Osteocyte (in vitro differentiated cells): ENCODE measurements around the gene PIGS. TPM values are rescaled to one million over a fixed set of nuclear protein-coding genes. Genes with fewer than 3 reads are reported as not detected.

Source experiments
- DNase-seq: peaks from one replicate; pipeline ENCODE4 v3.0.0; 2021; ENCODE audit warnings: mixed read lengths; ENCODE audit not compliant: unreplicated experiment; ENCODE audit errors: extremely low spot score
- H3K27ac Mint-ChIP-seq: one replicate; pipeline ENCODE4 v1.8.0; 2021; ENCODE audit warnings: mild to moderate bottlenecking, mixed read lengths; ENCODE audit not compliant: unreplicated experiment
- H3K27me3 Mint-ChIP-seq: one replicate; pipeline ENCODE4 v1.8.0; 2021; ENCODE audit warnings: mixed read lengths; ENCODE audit not compliant: unreplicated experiment
- H3K36me3 Mint-ChIP-seq: one replicate; pipeline ENCODE4 v1.8.0; 2021; ENCODE audit warnings: mixed read lengths; ENCODE audit not compliant: unreplicated experiment
- H3K4me1 Mint-ChIP-seq: one replicate; pipeline ENCODE4 v1.8.0; 2021; ENCODE audit warnings: mixed read lengths; ENCODE audit not compliant: unreplicated experiment
- H3K4me3 Mint-ChIP-seq: one replicate; pipeline ENCODE4 v1.8.0; 2021; ENCODE audit warnings: mild to moderate bottlenecking, moderate library complexity, mixed read lengths; ENCODE audit not compliant: unreplicated experiment
- H3K9me3 Mint-ChIP-seq: one replicate; pipeline ENCODE4 v1.8.0; 2021; ENCODE audit warnings: mixed read lengths; ENCODE audit not compliant: unreplicated experiment
- total RNA-seq: library from RNA; stranded (reverse); gene quantifications from 2 replicates; pipeline ENCODE4 v1.2.1, GENCODE V29; 2021
- TF ChIP-seq, protein P1 (sequence below): fragments of 200-600 bp; sonication (generic); IDR thresholded peaks from 2 replicates; pipeline ENCODE4 v1.5.0; 2021; ENCODE audit warnings: antibody characterized with exemption, mild to moderate bottlenecking, moderate library complexity

The PIGS gene
- total RNA-seq, 1 donor from 2014 or later = 80.0 TPM

DNA sequence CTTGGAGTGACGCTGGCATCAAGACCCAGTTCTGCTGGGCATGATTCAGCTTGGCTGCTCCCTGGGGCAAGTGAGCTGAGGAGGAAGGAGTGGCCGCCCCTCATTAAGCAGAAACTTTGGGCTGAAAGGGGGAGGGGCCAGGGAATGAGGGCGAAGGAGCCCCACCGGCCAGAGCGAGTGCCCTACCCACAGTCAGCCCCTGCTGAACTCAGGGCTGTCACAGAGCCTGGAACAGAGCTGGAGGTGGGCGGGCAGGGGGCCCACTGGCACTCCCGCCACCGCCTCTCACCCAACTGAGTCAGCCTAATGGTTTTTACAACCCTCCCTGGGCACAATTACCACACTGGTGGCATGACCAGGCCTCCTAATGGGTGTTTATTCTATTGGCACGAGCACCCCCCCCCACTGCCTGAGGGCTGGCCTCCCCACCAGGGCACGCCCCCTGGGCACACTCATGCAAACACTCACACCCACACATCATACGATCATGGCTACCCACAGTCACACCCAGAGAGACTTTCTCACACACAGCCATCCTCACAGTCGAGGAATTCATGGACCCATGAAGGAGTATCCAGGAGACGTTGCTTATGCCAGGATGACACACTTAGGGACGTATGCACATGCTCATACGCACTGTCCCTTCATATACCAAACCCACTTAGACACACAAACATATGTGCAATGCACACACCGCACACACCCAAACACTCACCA lies 38.1 kb downstream of the PIGS start:
- no peaks in the 10 kb centered on the region for H3K9me3 Mint-ChIP-seq
- H3K27me3 Mint-ChIP-seq = peaks cover 2% of the 10 kb centered on the region
- no peak overlapping the region for H3K27ac Mint-ChIP-seq
- no peaks in the 10 kb centered on the region for H3K36me3 Mint-ChIP-seq
- H3K4me3 Mint-ChIP-seq = no peak overlapping the region
- DNase-seq = no peak
- TF ChIP-seq, protein P1, sequence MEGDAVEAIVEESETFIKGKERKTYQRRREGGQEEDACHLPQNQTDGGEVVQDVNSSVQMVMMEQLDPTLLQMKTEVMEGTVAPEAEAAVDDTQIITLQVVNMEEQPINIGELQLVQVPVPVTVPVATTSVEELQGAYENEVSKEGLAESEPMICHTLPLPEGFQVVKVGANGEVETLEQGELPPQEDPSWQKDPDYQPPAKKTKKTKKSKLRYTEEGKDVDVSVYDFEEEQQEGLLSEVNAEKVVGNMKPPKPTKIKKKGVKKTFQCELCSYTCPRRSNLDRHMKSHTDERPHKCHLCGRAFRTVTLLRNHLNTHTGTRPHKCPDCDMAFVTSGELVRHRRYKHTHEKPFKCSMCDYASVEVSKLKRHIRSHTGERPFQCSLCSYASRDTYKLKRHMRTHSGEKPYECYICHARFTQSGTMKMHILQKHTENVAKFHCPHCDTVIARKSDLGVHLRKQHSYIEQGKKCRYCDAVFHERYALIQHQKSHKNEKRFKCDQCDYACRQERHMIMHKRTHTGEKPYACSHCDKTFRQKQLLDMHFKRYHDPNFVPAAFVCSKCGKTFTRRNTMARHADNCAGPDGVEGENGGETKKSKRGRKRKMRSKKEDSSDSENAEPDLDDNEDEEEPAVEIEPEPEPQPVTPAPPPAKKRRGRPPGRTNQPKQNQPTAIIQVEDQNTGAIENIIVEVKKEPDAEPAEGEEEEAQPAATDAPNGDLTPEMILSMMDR = no peak
- peaks cover 11% of the 10 kb centered on the region for H3K4me1 Mint-ChIP-seq

DNA sequence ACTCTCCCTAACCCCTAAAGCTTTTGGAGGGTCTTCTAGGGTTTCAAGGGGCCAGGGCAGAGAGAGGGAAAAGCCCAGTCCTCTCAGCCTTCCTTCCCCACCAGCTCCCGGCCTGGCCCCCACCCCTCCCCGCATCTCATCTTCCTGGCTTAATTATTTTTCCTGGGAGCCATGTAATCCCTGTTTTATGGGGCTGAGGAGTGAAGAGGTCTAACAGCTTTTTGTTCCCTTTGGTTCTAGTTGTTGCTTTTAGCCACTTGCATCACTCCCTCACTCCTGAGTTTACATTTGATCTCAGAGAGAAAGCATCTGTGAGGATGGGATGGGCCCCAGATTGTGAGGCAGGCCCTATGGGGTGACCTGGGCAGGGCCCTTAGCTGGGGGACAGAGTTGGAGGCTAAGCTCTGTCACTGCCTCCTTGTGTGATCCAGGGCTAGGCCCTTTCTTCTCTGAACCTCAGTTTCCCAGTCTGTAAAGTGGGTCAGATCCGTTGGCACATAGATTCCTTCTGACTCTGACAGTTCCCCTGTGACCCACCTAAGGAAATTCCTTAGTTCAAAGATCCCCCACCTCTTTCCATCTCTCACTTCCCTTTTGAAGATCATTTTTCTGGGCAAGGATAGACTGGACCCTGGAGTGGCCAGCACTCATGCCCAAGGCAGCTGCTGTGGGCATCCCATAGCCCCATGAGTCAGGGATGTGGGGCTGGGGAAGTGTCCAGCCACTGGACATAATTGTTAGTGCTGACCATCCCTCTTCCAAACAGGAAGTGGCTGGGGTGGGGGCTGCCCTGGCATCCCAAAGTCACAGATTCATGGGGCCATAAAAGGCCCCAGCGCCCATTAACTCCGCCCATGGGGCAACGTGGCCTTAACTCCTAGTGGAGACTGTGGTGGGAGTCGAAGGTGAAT lies 39.0 kb downstream of the PIGS start:
- Mint-ChIP-seq H3K4me3 (no peak overlapping the region), H3K27me3 (no peaks in the 10 kb centered on the region)
- TF ChIP-seq, protein P1 = no peak

DNA sequence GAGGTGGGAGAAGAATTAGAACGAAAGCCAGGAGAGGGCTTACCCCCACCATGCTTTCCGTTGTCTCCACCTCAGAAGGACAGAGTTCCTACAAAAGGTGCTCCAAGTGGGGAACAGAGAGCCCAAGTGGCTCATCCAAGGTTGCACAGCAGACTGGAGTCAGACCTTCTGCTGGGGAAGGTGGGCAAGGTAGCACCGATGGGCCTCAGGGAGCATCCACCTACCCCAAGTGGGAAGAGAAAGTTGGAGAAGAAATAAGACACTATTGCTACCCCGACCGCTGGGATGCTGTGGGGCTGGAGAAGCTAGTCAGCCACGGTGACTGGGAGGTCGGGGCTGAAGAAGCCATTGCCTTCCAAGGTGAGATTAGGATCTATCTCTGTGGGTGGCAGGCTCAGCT lies 40.4 kb downstream of the PIGS start:
- no peaks in the 10 kb centered on the region for H3K9me3 Mint-ChIP-seq
- no peaks in the 10 kb centered on the region for H3K27me3 Mint-ChIP-seq
- TF ChIP-seq, protein P1 = no peak
- H3K4me1 Mint-ChIP-seq = peaks cover 24% of the 10 kb centered on the region
- no peaks in the 10 kb centered on the region for H3K36me3 Mint-ChIP-seq
- no peak overlapping the region for H3K27ac Mint-ChIP-seq
- H3K4me3 Mint-ChIP-seq = no peak overlapping the region
- no peak for DNase-seq

More for the DNA sequence above, 39.0 kb downstream of the PIGS start:
- Mint-ChIP-seq H3K27ac (no peak overlapping the region), H3K4me1 (peaks cover 12% of the 10 kb centered on the region), H3K9me3 (no peaks in the 10 kb centered on the region), H3K36me3 (no peaks in the 10 kb centered on the region)
- DNase-seq = no peak

DNA sequence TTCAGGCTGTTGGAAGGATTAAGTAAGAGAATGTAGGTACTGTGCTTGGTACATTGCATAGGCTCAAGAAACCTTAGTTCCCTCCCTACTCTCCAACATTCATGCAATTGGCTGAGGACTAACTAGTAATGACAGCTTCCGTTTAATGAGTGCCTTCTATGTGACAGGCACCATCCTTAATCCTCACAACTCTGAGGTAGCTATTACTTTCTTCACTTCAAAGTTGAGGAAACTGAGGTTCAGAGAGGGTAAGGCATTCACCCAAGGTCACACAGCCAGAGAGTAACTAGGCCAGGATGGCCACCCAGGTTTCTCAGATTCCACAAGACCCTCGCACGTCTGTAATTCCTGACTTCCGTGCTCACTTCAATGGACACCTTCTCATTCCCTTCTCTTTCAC lies 41.1 kb downstream of the PIGS start:
- no peak overlapping the region for H3K4me3 Mint-ChIP-seq
- no peaks in the 10 kb centered on the region for H3K27me3 Mint-ChIP-seq
- H3K36me3 Mint-ChIP-seq = no peaks in the 10 kb centered on the region
- no peak for DNase-seq
- peaks cover 31% of the 10 kb centered on the region for H3K4me1 Mint-ChIP-seq
- TF ChIP-seq, protein P1 = no peak
- no peaks in the 10 kb centered on the region for H3K9me3 Mint-ChIP-seq
- no peak overlapping the region for H3K27ac Mint-ChIP-seq

DNA sequence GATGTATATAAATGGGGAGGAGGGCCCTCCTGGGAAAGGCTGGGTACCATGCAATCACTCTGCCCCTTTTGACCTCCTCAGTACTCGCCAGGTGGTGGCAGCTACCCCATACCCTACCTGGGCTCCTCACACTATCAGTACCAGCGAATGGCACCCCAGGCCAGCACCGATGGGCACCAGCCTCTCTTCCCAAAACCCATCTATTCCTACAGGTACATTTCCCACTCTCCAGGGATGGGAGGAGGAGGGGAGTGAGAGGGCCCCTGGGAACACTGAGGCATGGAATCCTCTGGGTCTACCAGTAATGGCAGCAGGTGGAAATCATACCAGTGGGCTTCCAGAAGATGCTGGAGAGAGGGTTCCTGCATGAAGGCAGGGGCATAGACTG lies 42.3 kb downstream of the PIGS start:
- Mint-ChIP-seq H3K4me1 (peaks cover 40% of the 10 kb centered on the region), H3K4me3 (no peak overlapping the region), H3K27me3 (no peaks in the 10 kb centered on the region), H3K27ac (no peak overlapping the region), H3K9me3 (no peaks in the 10 kb centered on the region), H3K36me3 (no peaks in the 10 kb centered on the region)
- DNase-seq = no peak
- TF ChIP-seq, protein P1 = no peak
